ENCODE measurements around the gene MAP3K7. TPM values are rescaled to one million over a fixed set of nuclear protein-coding genes. Genes with fewer than 3 reads are reported as not detected.

Gene MAP3K7
- total and polyA plus RNA-seq, 4 experiments from 2014 or later = 18.8 to 34.1 (median 28.9) TPM

GRCh38 chr6:90495216-90495817 is 91.6 kb downstream of the MAP3K7 start:
- Mint-ChIP-seq H3K4me3 (no peak overlapping the region), H3K27me3 (peaks cover 15 to 21% of the 10 kb centered on the region in 2 donors), H3K9me3 (no peaks in the 10 kb centered on the region), H3K36me3 (no peaks in the 10 kb centered on the region), H3K27ac (no peak overlapping the region), H3K4me1 (peaks cover 0 to 4% (median 0%) of the 10 kb centered on the region in 4 donors)
- CTCF ChIA-PET (ENCODE audit: partially characterized antibody) = interaction anchor here (0.8 kb wide), 1 partner anchor 62 kb away, joined by 3 read pairs; no protein-coding TSS in a partner anchor
- POLR2A ChIA-PET (ENCODE audit: partially characterized antibody) = no interaction called here
- no peak overlapping the region for H3K4me3 ChIP-seq (ENCODE audit: low read length in 2 of 2)
- H3K9me3 ChIP-seq (ENCODE audit: control insufficient read depth in 1 of 2, low read length in 2 of 2) = no peaks in the 10 kb centered on the region
- H3K36me3 ChIP-seq (ENCODE audit: insufficient read depth, low read length) = no peaks in the 10 kb centered on the region
- DNase-seq = no peak
- intact Hi-C loops (cut with micrococcal nuclease) = no loop called here
- no peak overlapping the region for H3K27ac ChIP-seq (ENCODE audit: low read depth, low read length)
- H3K27me3 ChIP-seq (ENCODE audit: insufficient read depth, low read length) = no peaks in the 10 kb centered on the region
- H3K4me1 ChIP-seq (ENCODE audit: insufficient read depth, low read length) = no peaks in the 10 kb centered on the region

GRCh38 chr6:90494067-90494780 is 92.6 kb downstream of the MAP3K7 start:
- Mint-ChIP-seq H3K9me3 (no peaks in the 10 kb centered on the region), H3K36me3 (no peaks in the 10 kb centered on the region), H3K4me3 (no peak overlapping the region), H3K4me1 (peaks cover 0 to 4% (median 0%) of the 10 kb centered on the region in 4 donors), H3K27ac (no peak overlapping the region), H3K27me3 (peaks cover 19 to 23% of the 10 kb centered on the region in 2 donors)
- no peaks in the 10 kb centered on the region for H3K4me1 ChIP-seq (ENCODE audit: insufficient read depth, low read length)
- CTCF ChIA-PET (ENCODE audit: partially characterized antibody) = interaction anchor here (0.8 to 1.4 kb wide), 3 partner anchors 13 to 314 kb away, joined by 3 to 4 read pairs (median 3); no protein-coding TSS in a partner anchor
- H3K4me3 ChIP-seq (ENCODE audit: low read length in 2 of 2) = no peak overlapping the region
- no peak for DNase-seq
- H3K27ac ChIP-seq (ENCODE audit: low read depth, low read length) = no peak overlapping the region
- intact Hi-C loops (cut with micrococcal nuclease) = no loop called here
- no peaks in the 10 kb centered on the region for H3K27me3 ChIP-seq (ENCODE audit: insufficient read depth, low read length)
- no peaks in the 10 kb centered on the region for H3K9me3 ChIP-seq (ENCODE audit: control insufficient read depth in 1 of 2, low read length in 2 of 2)
- no peaks in the 10 kb centered on the region for H3K36me3 ChIP-seq (ENCODE audit: insufficient read depth, low read length)
- POLR2A ChIA-PET (ENCODE audit: partially characterized antibody) = no interaction called here

GRCh38 chr6:90493332-90493731 is 93.5 kb downstream of the MAP3K7 start:
- H3K27me3 Mint-ChIP-seq = peaks cover 19 to 23% of the 10 kb centered on the region in 2 donors
- H3K9me3 Mint-ChIP-seq = no peaks in the 10 kb centered on the region
- Histone ChIP-seq H3K9me3 (ENCODE audit: control insufficient read depth in 1 of 2, low read length in 2 of 2) (no peaks in the 10 kb centered on the region), H3K4me1 (ENCODE audit: insufficient read depth, low read length) (no peaks in the 10 kb centered on the region), H3K27me3 (ENCODE audit: insufficient read depth, low read length) (no peaks in the 10 kb centered on the region), H3K36me3 (ENCODE audit: insufficient read depth, low read length) (no peaks in the 10 kb centered on the region), H3K4me3 (ENCODE audit: low read length in 2 of 2) (no peak overlapping the region), H3K27ac (ENCODE audit: low read depth, low read length) (no peak overlapping the region)
- ChIA-PET POLR2A (ENCODE audit: partially characterized antibody) (no interaction called here), CTCF (ENCODE audit: partially characterized antibody) (interaction anchor here (1.0 to 1.4 kb wide), 2 partner anchors 12 to 313 kb away, joined by 3 to 4 read pairs; no protein-coding TSS in a partner anchor)
- no peaks in the 10 kb centered on the region for H3K36me3 Mint-ChIP-seq
- no peak overlapping the region for H3K4me3 Mint-ChIP-seq
- peaks cover 0 to 4% (median 0%) of the 10 kb centered on the region in 4 donors for H3K4me1 Mint-ChIP-seq
- intact Hi-C loops (cut with micrococcal nuclease) = no loop called here
- H3K27ac Mint-ChIP-seq = no peak overlapping the region
- DNase-seq = no peak

GRCh38 chr6:90492798-90493197 is 94.1 kb downstream of the MAP3K7 start:
- H3K36me3 ChIP-seq (ENCODE audit: insufficient read depth, low read length) = no peaks in the 10 kb centered on the region
- H3K4me3 ChIP-seq (ENCODE audit: low read length in 2 of 2) = no peak overlapping the region
- no peaks in the 10 kb centered on the region for H3K9me3 ChIP-seq (ENCODE audit: control insufficient read depth in 1 of 2, low read length in 2 of 2)
- no peak overlapping the region for H3K27ac ChIP-seq (ENCODE audit: low read depth, low read length)
- H3K27me3 Mint-ChIP-seq = peaks cover 19 to 24% of the 10 kb centered on the region in 2 donors
- intact Hi-C loops (cut with micrococcal nuclease) = no loop called here
- POLR2A ChIA-PET (ENCODE audit: partially characterized antibody) = no interaction called here
- no peaks in the 10 kb centered on the region for H3K36me3 Mint-ChIP-seq
- H3K27me3 ChIP-seq (ENCODE audit: insufficient read depth, low read length) = no peaks in the 10 kb centered on the region
- no peak overlapping the region for H3K4me3 Mint-ChIP-seq
- no peaks in the 10 kb centered on the region for H3K4me1 ChIP-seq (ENCODE audit: insufficient read depth, low read length)
- H3K4me1 Mint-ChIP-seq = peaks cover 0 to 4% (median 0%) of the 10 kb centered on the region in 4 donors
- H3K9me3 Mint-ChIP-seq = no peaks in the 10 kb centered on the region
- CTCF ChIA-PET (ENCODE audit: partially characterized antibody) = interaction anchor here (1.4 kb wide), 1 partner anchor 12 kb away, joined by 4 read pairs; no protein-coding TSS in a partner anchor
- DNase-seq = no peak
- no peak overlapping the region for H3K27ac Mint-ChIP-seq

- no peak overlapping the region for H3K4me3 ChIP-seq (ENCODE audit: low read length in 2 of 2)
- no peaks in the 10 kb centered on the region for H3K9me3 ChIP-seq (ENCODE audit: control insufficient read depth in 1 of 2, low read length in 2 of 2)
- no peaks in the 10 kb centered on the region for H3K9me3 Mint-ChIP-seq
- DNase-seq = no peak
- ChIA-PET CTCF (ENCODE audit: partially characterized antibody) (interaction anchor here (1.4 kb wide), 1 partner anchor 11 kb away, joined by 4 read pairs; no protein-coding TSS in a partner anchor), POLR2A (ENCODE audit: partially characterized antibody) (no interaction called here)
- no peak overlapping the region for H3K27ac ChIP-seq (ENCODE audit: low read depth, low read length)
- intact Hi-C loops (cut with micrococcal nuclease) = no loop called here
- no peaks in the 10 kb centered on the region for H3K4me1 ChIP-seq (ENCODE audit: insufficient read depth, low read length)
- peaks cover 19 to 26% of the 10 kb centered on the region in 2 donors for H3K27me3 Mint-ChIP-seq
- H3K36me3 ChIP-seq (ENCODE audit: insufficient read depth, low read length) = no peaks in the 10 kb centered on the region
- no peaks in the 10 kb centered on the region for H3K27me3 ChIP-seq (ENCODE audit: insufficient read depth, low read length)
- no peaks in the 10 kb centered on the region for H3K36me3 Mint-ChIP-seq
- H3K4me1 Mint-ChIP-seq = peaks cover 0 to 4% (median 0%) of the 10 kb centered on the region in 4 donors
- no peak overlapping the region for H3K4me3 Mint-ChIP-seq
- no peak overlapping the region for H3K27ac Mint-ChIP-seq
Measured at GRCh38 chr6:90492369-90492768, 94.5 kb downstream of the MAP3K7 start.

- Histone ChIP-seq H3K36me3 (ENCODE audit: insufficient read depth, low read length) (no peaks in the 10 kb centered on the region), H3K4me1 (ENCODE audit: insufficient read depth, low read length) (no peaks in the 10 kb centered on the region), H3K27me3 (ENCODE audit: insufficient read depth, low read length) (no peaks in the 10 kb centered on the region), H3K4me3 (ENCODE audit: low read length in 2 of 2) (no peak overlapping the region), H3K27ac (ENCODE audit: low read depth, low read length) (no peak overlapping the region), H3K9me3 (ENCODE audit: control insufficient read depth in 1 of 2, low read length in 2 of 2) (no peaks in the 10 kb centered on the region)
- H3K36me3 Mint-ChIP-seq = no peaks in the 10 kb centered on the region
- POLR2A ChIA-PET (ENCODE audit: partially characterized antibody) = interaction anchor here (0.6 kb wide), 1 partner anchor 1029 kb away, joined by 3 read pairs; no protein-coding TSS in a partner anchor
- DNase-seq = no peak
- H3K27ac Mint-ChIP-seq = no peak overlapping the region
- peaks cover 0 to 4% (median 0%) of the 10 kb centered on the region in 4 donors for H3K4me1 Mint-ChIP-seq
- peaks cover 0 to 9% (median 3%) of the 10 kb centered on the region in 8 donors for H3K9me3 Mint-ChIP-seq
- H3K27me3 Mint-ChIP-seq = peaks cover 21 to 24% of the 10 kb centered on the region in 2 donors
- CTCF ChIA-PET (ENCODE audit: partially characterized antibody) = interaction anchor here (1.5 to 2.7 kb wide), 3 partner anchors 11 to 549 kb away, joined by 3 to 12 read pairs (median 6); no protein-coding TSS in a partner anchor
- intact Hi-C loops (cut with micrococcal nuclease) = no loop called here
- no peak overlapping the region for H3K4me3 Mint-ChIP-seq
Measured at GRCh38 chr6:90490030-90490716, 96.7 kb downstream of the MAP3K7 start.

- Mint-ChIP-seq H3K27ac (no peak overlapping the region), H3K27me3 (peaks cover 16 to 17% of the 10 kb centered on the region in 2 donors), H3K4me1 (peaks cover 0 to 5% (median 0%) of the 10 kb centered on the region in 4 donors), H3K4me3 (no peak overlapping the region), H3K36me3 (no peaks in the 10 kb centered on the region), H3K9me3 (peaks cover 0 to 9% (median 3%) of the 10 kb centered on the region in 8 donors)
- H3K27me3 ChIP-seq (ENCODE audit: insufficient read depth, low read length) = no peaks in the 10 kb centered on the region
- no peaks in the 10 kb centered on the region for H3K4me1 ChIP-seq (ENCODE audit: insufficient read depth, low read length)
- DNase-seq = no peak
- POLR2A ChIA-PET (ENCODE audit: partially characterized antibody) = interaction anchor here (0.8 kb wide), 1 partner anchor 571 kb away, joined by 3 read pairs; no protein-coding TSS in a partner anchor
- H3K9me3 ChIP-seq (ENCODE audit: control insufficient read depth in 1 of 2, low read length in 2 of 2) = no peaks in the 10 kb centered on the region
- intact Hi-C loops (cut with micrococcal nuclease) = no loop called here
- no peak overlapping the region for H3K4me3 ChIP-seq (ENCODE audit: low read length in 2 of 2)
- CTCF ChIA-PET (ENCODE audit: partially characterized antibody) = no interaction called here
- no peaks in the 10 kb centered on the region for H3K36me3 ChIP-seq (ENCODE audit: insufficient read depth, low read length)
- no peak overlapping the region for H3K27ac ChIP-seq (ENCODE audit: low read depth, low read length)
Measured at GRCh38 chr6:90488816-90489215, 98.1 kb downstream of the MAP3K7 start.
